Smooth muscle cell (in vitro differentiated cells): ENCODE data around the gene GABRB2. TPM values are rescaled to one million over a fixed set of nuclear protein-coding genes. Genes with fewer than 3 reads are reported as not detected.

Source experiments
- DNase-seq: peaks from one replicate; lab custom pipeline; 2025; ENCODE audit not compliant: unreplicated experiment; lab: John Stamatoyannopoulos, UW
- H2AFZ ChIP-seq: fragments of 200-600 bp; sonication (generic); 2 replicates; pipeline ENCODE4 v1.6.0; 2016; ENCODE audit warnings: antibody characterized with exemption, low read depth, mild to moderate bottlenecking
- H3F3A ChIP-seq: fragments of 200-600 bp; sonication (generic); 2 replicates; pipeline ENCODE4 v1.6.0; 2017; ENCODE audit warnings: antibody characterized with exemption, low read depth
- H3K27ac ChIP-seq: fragments of 200-600 bp; sonication (generic); 2 replicates; pipeline ENCODE4 v1.5.1; 2016; ENCODE audit warnings: low read depth, mild to moderate bottlenecking
- H3K27me3 ChIP-seq: fragments of 200-600 bp; sonication (generic); 2 replicates; pipeline ENCODE4 v1.6.1; 2016; ENCODE audit warnings: low read depth, mild to moderate bottlenecking
- H3K36me3 ChIP-seq: fragments of 200-600 bp; sonication (generic); 2 replicates; pipeline ENCODE4 v1.5.1; 2016; ENCODE audit warnings: low read depth
- H3K4me1 ChIP-seq: fragments of 200-600 bp; sonication (generic); 2 replicates; pipeline ENCODE4 v1.5.1; 2016; ENCODE audit warnings: low read depth
- H3K4me2 ChIP-seq: fragments of 200-600 bp; sonication (generic); 2 replicates; pipeline ENCODE4 v1.6.0; 2016; ENCODE audit warnings: mild to moderate bottlenecking
- H3K4me3 ChIP-seq: fragments of 200-600 bp; sonication (generic); 2 replicates; pipeline ENCODE4 v1.5.1; 2016; ENCODE audit warnings: mild to moderate bottlenecking
- H3K79me2 ChIP-seq: fragments of 200-600 bp; sonication (generic); 2 replicates; pipeline ENCODE4 v1.6.0; 2016; ENCODE audit warnings: low read depth, mild to moderate bottlenecking
- H3K9ac ChIP-seq: fragments of 200-600 bp; sonication (generic); 2 replicates; pipeline ENCODE4 v1.6.0; 2016; ENCODE audit warnings: low read depth
- H3K9me3 ChIP-seq: fragments of 200-600 bp; sonication (generic); replicated peaks from 2 replicates; pipeline ENCODE4 v1.5.1; 2016; ENCODE audit warnings: low read depth
- H4K20me1 ChIP-seq: fragments of 200-600 bp; sonication (generic); 2 replicates; pipeline ENCODE4 v1.6.0; 2016; ENCODE audit warnings: low read depth
- WGBS: methylation state at CpG from one replicate; pipeline ENCODE4 v1.1.7; 2016; ENCODE audit warnings: low lambda C conversion rate; 5-methylcytosine and 5-hydroxymethylcytosine counted together
- polyA plus RNA-seq: library from polyadenylated mRNA; unstranded; fragments of >200 nt; fragmentation: Nextera tagmentation; extraction: Ambion mirVana; gene quantifications from 2 replicates; pipeline ENCODE4 v1.2.1, GENCODE V29; 2016
- total RNA-seq: library from RNA; depleted of rRNA; stranded (reverse); fragments of >200 nt; gene quantifications from 2 replicates; pipeline ENCODE4 v1.2.3, GENCODE V29; 2014
- TF ChIP-seq, protein P1 (sequence below): fragments of 200-600 bp; sonication (generic); IDR thresholded peaks from 2 replicates; pipeline ENCODE4 v1.5.1; 2017; ENCODE audit warnings: borderline replicate concordance, mild to moderate bottlenecking, antibody characterized with exemption; ENCODE audit not compliant: insufficient read depth, poor library complexity, severe bottlenecking

GABRB2 gene
- total and polyA plus RNA-seq, 2 experiments from 2014 or later = 1.2 to 3.5 TPM

- Histone ChIP-seq H3K79me2 (no peaks in the 10 kb centered on the region), H3K4me1 (no peaks in the 10 kb centered on the region), H3F3A (peaks cover 5% of the 10 kb centered on the region), H3K27me3 (no peaks in the 10 kb centered on the region), H3K4me2 (peak overlapping the region; percentile 4), H4K20me1 (no peaks in the 10 kb centered on the region), H3K4me3 (no peak overlapping the region), H3K9ac (no peak overlapping the region), H2AFZ (peak overlapping the region; percentile 5), H3K9me3 (no peaks in the 10 kb centered on the region), H3K36me3 (no peaks in the 10 kb centered on the region), H3K27ac (peak overlapping the region; percentile 34)
- DNase-seq = no peak
- 64% methylated on average over 5 of the region's 5 CpGs for WGBS
- TF ChIP-seq, protein P1, sequence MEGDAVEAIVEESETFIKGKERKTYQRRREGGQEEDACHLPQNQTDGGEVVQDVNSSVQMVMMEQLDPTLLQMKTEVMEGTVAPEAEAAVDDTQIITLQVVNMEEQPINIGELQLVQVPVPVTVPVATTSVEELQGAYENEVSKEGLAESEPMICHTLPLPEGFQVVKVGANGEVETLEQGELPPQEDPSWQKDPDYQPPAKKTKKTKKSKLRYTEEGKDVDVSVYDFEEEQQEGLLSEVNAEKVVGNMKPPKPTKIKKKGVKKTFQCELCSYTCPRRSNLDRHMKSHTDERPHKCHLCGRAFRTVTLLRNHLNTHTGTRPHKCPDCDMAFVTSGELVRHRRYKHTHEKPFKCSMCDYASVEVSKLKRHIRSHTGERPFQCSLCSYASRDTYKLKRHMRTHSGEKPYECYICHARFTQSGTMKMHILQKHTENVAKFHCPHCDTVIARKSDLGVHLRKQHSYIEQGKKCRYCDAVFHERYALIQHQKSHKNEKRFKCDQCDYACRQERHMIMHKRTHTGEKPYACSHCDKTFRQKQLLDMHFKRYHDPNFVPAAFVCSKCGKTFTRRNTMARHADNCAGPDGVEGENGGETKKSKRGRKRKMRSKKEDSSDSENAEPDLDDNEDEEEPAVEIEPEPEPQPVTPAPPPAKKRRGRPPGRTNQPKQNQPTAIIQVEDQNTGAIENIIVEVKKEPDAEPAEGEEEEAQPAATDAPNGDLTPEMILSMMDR = no peak
Measured at GRCh38 chr5:161410640-161411039, 135.9 kb downstream of the GABRB2 start.

DNA sequence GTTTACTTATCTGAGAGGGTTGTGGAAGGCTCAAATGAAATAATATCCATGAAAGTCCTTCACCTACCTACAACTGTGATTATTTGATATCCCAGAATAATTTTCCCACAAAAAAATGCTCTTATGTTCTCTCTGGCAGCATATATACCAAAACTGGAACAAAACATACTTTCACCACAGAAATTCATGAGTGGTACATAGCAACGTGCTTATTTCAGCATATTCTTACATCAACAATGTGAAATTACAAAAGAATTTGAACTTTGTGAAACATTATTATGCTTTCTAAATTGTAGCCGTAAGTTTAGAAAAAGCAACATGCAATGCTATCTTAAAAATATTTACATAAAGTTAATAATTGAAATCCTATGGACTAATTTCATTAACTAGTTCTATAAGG is 137.1 kb downstream of the GABRB2 start:
- Histone ChIP-seq H4K20me1 (no peaks in the 10 kb centered on the region), H3K4me1 (no peaks in the 10 kb centered on the region), H3K79me2 (no peaks in the 10 kb centered on the region), H3K36me3 (no peaks in the 10 kb centered on the region), H3K27ac (peak overlapping the region; percentile 34), H3F3A (peaks cover 7% of the 10 kb centered on the region), H3K9me3 (no peaks in the 10 kb centered on the region), H3K4me2 (no peak overlapping the region), H3K9ac (no peak overlapping the region), H2AFZ (no peak overlapping the region), H3K27me3 (no peaks in the 10 kb centered on the region), H3K4me3 (no peak overlapping the region)
- 79% methylated on average over 2 of the region's 2 CpGs for WGBS
- TF ChIP-seq, protein P1 = no peak
- DNase-seq = no peak

DNA sequence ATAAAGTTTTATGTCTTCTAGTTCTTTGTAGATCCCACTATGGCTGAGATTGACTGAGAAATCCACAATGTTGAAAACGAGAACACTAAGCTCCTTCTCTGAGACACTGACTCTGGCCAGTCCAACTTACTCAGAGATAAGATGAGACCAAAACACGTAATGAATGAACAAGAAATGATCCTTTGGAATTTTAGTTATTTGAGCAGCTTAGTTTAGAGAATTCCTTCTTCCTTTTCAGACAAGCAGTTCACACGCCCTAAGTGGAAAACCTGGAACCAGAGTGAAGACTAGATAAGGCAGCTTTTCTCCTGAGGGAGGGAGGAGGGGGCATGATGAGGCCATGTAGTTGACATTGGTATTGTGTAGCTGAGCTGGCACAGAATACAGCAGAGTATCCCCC is 139.6 kb downstream of the GABRB2 start:
- no peak for DNase-seq
- Histone ChIP-seq H2AFZ (peak overlapping the region; percentile 2), H3K9me3 (no peaks in the 10 kb centered on the region), H3K27me3 (no peaks in the 10 kb centered on the region), H3K36me3 (no peaks in the 10 kb centered on the region), H3K9ac (no peak overlapping the region), H3K4me2 (peak overlapping the region; percentile 67), H3F3A (peaks cover 7% of the 10 kb centered on the region), H4K20me1 (no peaks in the 10 kb centered on the region), H3K4me1 (no peaks in the 10 kb centered on the region), H3K27ac (peak overlapping the region; percentile 88), H3K4me3 (no peak overlapping the region), H3K79me2 (no peaks in the 10 kb centered on the region)
- TF ChIP-seq, protein P1 = no peak
- WGBS = 3% methylated on average over 3 of the region's 3 CpGs

GRCh38 chr5:161403996-161404395 is 142.5 kb downstream of the GABRB2 start:
- H3K27ac ChIP-seq = no peak overlapping the region
- WGBS = 41% methylated on average over 1 of the region's 1 CpG
- no peaks in the 10 kb centered on the region for H3K79me2 ChIP-seq
- H3K36me3 ChIP-seq = no peaks in the 10 kb centered on the region
- DNase-seq = no peak
- H3K4me2 ChIP-seq = no peak overlapping the region
- no peak overlapping the region for H2AFZ ChIP-seq
- TF ChIP-seq, protein P1 = no peak
- H3K4me1 ChIP-seq = no peaks in the 10 kb centered on the region
- H3K4me3 ChIP-seq = no peak overlapping the region
- H3K27me3 ChIP-seq = no peaks in the 10 kb centered on the region
- no peaks in the 10 kb centered on the region for H3K9me3 ChIP-seq
- H4K20me1 ChIP-seq = no peaks in the 10 kb centered on the region
- H3F3A ChIP-seq = peaks cover 7% of the 10 kb centered on the region
- no peak overlapping the region for H3K9ac ChIP-seq
